GM12865 (cell line): ENCODE data around the gene NRL.

Experiments used
- DNase-seq: peaks from one replicate; pipeline ENCODE4 v3.0.0; 2010; ENCODE audit warnings: low read depth
- H3K4me3 ChIP-seq: 2 replicates; pipeline ENCODE4 v1.5.1; 2011; ENCODE audit warnings: mild to moderate bottlenecking, low read depth, low read length, control low read depth
- CTCF ChIP-seq: IDR thresholded peaks from 2 replicates; pipeline ENCODE4 v1.5.1; 2011; ENCODE audit warnings: low read length, control low read depth, low read depth, inconsistent platforms; ENCODE audit not compliant: insufficient read depth; ENCODE audit errors: missing control alignments

Gene NRL

GRCh38 chr14:24055971-24056799, 58.6 kb downstream of the NRL start:
- no peak overlapping the region for H3K4me3 ChIP-seq
- no peak for DNase-seq
- no peak for TF ChIP-seq CTCF

DNA sequence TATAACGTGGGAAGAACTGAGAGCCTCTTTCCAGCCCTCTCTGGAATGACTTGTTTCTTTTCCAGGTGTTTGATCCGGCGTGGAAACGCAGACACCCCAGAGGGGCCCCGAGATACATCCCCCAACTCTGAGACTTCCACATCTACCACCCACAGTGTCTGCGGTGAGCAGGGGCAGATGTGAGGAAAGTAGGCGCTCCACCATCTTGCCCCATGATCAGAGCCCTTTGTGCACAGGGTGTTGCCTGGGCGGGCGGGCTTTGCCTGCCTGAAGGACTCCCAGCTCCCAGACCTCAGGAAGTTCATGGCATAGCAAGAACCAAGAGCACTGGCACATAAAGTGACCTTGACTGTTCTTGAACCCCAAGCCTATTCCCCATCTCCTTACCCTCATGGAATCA, 60.1 kb downstream of the NRL start:
- no peak for DNase-seq
- no peak for TF ChIP-seq CTCF
- no peak overlapping the region for H3K4me3 ChIP-seq

- TF ChIP-seq CTCF, result no peak
These were observed 60.5 kb downstream of the NRL start for GRCh38 chr14:24054324-24054641.

GRCh38 chr14:24053548-24054323, 61.0 kb downstream of the NRL start:
- DNase-seq, result no peak
- TF ChIP-seq CTCF, result no peak
- H3K4me3 ChIP-seq, result no peak overlapping the region

More at GRCh38 chr14:24054324-24054641, 60.5 kb downstream of the NRL start:
- no peak for DNase-seq
- H3K4me3 ChIP-seq, result no peak overlapping the region

- peak overlapping the region; percentile 64; the same call in 1 of the 2 replicates for H3K4me3 ChIP-seq
- DNase-seq, result no peak
- no peak for TF ChIP-seq CTCF
These were observed 61.8 kb downstream of the NRL start for GRCh38 chr14:24052656-24053547.

DNA sequence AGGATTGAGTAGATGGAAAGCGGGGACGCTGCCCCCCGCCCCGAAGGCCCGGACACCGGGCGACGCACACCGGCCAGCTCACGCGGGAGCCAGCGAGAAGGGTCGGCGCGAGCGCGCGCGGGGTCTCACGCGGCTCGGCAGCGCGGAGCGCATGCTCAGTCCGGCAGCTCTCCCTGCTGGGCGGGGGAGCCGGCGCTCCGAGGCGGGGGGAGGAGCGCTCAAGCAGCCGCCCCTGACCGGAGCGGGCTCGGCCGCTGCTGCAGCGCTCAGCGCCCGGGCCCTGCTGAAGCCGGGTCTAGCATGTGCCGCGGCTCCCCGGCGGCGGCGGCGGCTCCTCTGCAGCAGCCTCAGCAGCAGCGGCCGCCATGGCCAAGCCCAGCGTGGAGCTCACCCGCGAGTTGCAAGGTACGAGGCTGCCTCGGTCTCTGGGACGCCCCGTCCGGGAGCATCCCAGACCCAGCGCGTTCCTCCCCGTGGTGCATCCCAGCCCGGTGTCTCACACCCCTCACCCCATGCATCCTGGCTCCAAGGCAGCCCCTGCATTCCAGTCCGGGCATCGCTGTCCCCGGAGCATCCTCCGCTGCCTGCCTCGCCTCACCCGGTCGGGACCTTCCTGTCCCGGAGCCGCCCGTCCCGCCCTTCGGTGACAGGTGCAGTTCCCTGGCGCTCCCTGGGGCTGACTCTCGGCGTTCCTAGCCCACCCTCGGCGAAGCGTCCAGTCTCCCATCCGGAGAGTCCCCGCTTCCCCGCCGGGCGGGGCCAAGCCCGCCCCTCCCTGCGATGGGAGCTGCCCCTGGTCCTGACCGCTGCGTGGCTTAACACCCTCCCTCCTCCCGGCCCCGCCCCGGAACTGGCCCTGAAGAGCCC, 62.7 kb downstream of the NRL start, which contains the start of gene CARMIL3:
CARMIL3 (plus strand) TSS at position 221 of the 867 bp plus-strand sequence; CDS start at position 366, 145 bp downstream.
- peak within 1 kb of the TSS; percentile 64 for H3K4me3 ChIP-seq
- DNase-seq, result peak; percentile 79
- TF ChIP-seq CTCF, result no peak
